HUES64 (cell line): ENCODE data around the gene SCGB1D1.
"Not testable (repeated sequence)": the region's sequence is repeated elsewhere in the genome, so short reads cannot be mapped to it uniquely, and the experiment has no call there.

Source experiments
- H3K27ac ChIP-seq: 2 replicates; pipeline ENCODE4 v1.7.0; 2013; ENCODE audit warnings: low read depth, low read length, inconsistent platforms
- H3K27me3 ChIP-seq: 2 replicates; pipeline ENCODE4 v1.6.1; 2013; ENCODE audit warnings: mild to moderate bottlenecking, low read length; ENCODE audit not compliant: insufficient read depth
- H3K36me3 ChIP-seq: 2 replicates; pipeline ENCODE4 v1.6.1; 2013; ENCODE audit warnings: mild to moderate bottlenecking, low read length; ENCODE audit not compliant: insufficient read depth
- H3K4me1 ChIP-seq: 2 replicates; pipeline ENCODE4 v1.6.1; 2013; ENCODE audit warnings: mild to moderate bottlenecking, low read length, moderate library complexity; ENCODE audit not compliant: insufficient read depth
- H3K4me3 ChIP-seq: 2 replicates; pipeline ENCODE4 v1.5.1; 2013; ENCODE audit warnings: mild to moderate bottlenecking, low read length, moderate library complexity
- H3K9ac ChIP-seq: 2 replicates; pipeline ENCODE4 v1.6.1; 2013; ENCODE audit warnings: mild to moderate bottlenecking, low read depth, low read length
- H3K9me3 ChIP-seq: 2 replicates; pipeline ENCODE4 v1.6.1; 2013; ENCODE audit warnings: low read depth, low read length; ENCODE audit not compliant: insufficient read depth
- WGBS: fragments of 150-250, 120-280 bp; methylation state at CpG from one replicate; pipeline ENCODE4 v1.1.7; 2013; ENCODE audit warnings: missing lambda C conversion rate; 5-methylcytosine and 5-hydroxymethylcytosine counted together

SCGB1D1 gene

GRCh38 chr11:62197400-62197799 lies 7.4 kb downstream of the SCGB1D1 start:
- H3K9me3 ChIP-seq, H3K36me3 ChIP-seq, H3K4me1 ChIP-seq, H3K27ac ChIP-seq, H3K9ac ChIP-seq, H3K4me3 ChIP-seq, H3K27me3 ChIP-seq: not testable (repeated sequence)
- WGBS, result 98% methylated on average over 2 of the region's 2 CpGs

- Histone ChIP-seq H3K9ac (no peak overlapping the region), H3K27me3 (no peaks in the 10 kb centered on the region), H3K9me3 (no peaks in the 10 kb centered on the region), H3K27ac (no peak overlapping the region), H3K4me3 (no peak overlapping the region), H3K36me3 (no peaks in the 10 kb centered on the region), H3K4me1 (no peaks in the 10 kb centered on the region)
- 89% methylated on average over 2 of the region's 2 CpGs for WGBS
These were observed 11.4 kb downstream of the SCGB1D1 start for GRCh38 chr11:62201376-62201775.

- WGBS, result 91% methylated on average over 6 of the region's 6 CpGs
- Histone ChIP-seq H3K36me3 (no peaks in the 10 kb centered on the region), H3K4me1 (no peaks in the 10 kb centered on the region), H3K27me3 (no peaks in the 10 kb centered on the region), H3K9ac (no peak overlapping the region), H3K27ac (no peak overlapping the region), H3K9me3 (no peaks in the 10 kb centered on the region), H3K4me3 (no peak overlapping the region)
These were observed 12.9 kb downstream of the SCGB1D1 start for GRCh38 chr11:62202910-62203309.

GRCh38 chr11:62204430-62204829 lies 14.4 kb downstream of the SCGB1D1 start:
- Histone ChIP-seq H3K4me3 (no peak overlapping the region), H3K9me3 (no peaks in the 10 kb centered on the region), H3K36me3 (no peaks in the 10 kb centered on the region), H3K27me3 (no peaks in the 10 kb centered on the region), H3K27ac (no peak overlapping the region), H3K9ac (no peak overlapping the region), H3K4me1 (no peaks in the 10 kb centered on the region)
- WGBS, result 91% methylated on average over 3 of the region's 5 CpGs

GRCh38 chr11:62205441-62205840 lies 15.4 kb downstream of the SCGB1D1 start:
- Histone ChIP-seq H3K27me3 (no peaks in the 10 kb centered on the region), H3K4me1 (no peaks in the 10 kb centered on the region), H3K4me3 (no peak overlapping the region), H3K27ac (no peak overlapping the region), H3K9me3 (no peaks in the 10 kb centered on the region), H3K9ac (no peak overlapping the region), H3K36me3 (no peaks in the 10 kb centered on the region)
- 97% methylated on average over 7 of the region's 7 CpGs for WGBS

- H3K4me1 ChIP-seq, H3K9ac ChIP-seq, H3K4me3 ChIP-seq, H3K36me3 ChIP-seq, H3K27me3 ChIP-seq, H3K27ac ChIP-seq, H3K9me3 ChIP-seq: not testable (repeated sequence)
- WGBS, result 92% methylated on average over 12 of the region's 12 CpGs
These were observed 16.5 kb downstream of the SCGB1D1 start for GRCh38 chr11:62206276-62207066.

GRCh38 chr11:62208785-62209144 lies 18.7 kb downstream of the SCGB1D1 start:
- no peaks in the 10 kb centered on the region for H3K36me3 ChIP-seq
- no peaks in the 10 kb centered on the region for H3K4me1 ChIP-seq
- no peaks in the 10 kb centered on the region for H3K27me3 ChIP-seq
- H3K4me3 ChIP-seq, result no peak overlapping the region
- no peak overlapping the region for H3K27ac ChIP-seq
- WGBS, result 88% methylated on average over 4 of the region's 4 CpGs
- no peaks in the 10 kb centered on the region for H3K9me3 ChIP-seq
- H3K9ac ChIP-seq, result no peak overlapping the region

GRCh38 chr11:62217191-62217748 lies 27.3 kb downstream of the SCGB1D1 start:
- Histone ChIP-seq H3K4me3 (no peak overlapping the region), H3K9me3 (peaks cover 6% of the 10 kb centered on the region), H3K27me3 (no peaks in the 10 kb centered on the region), H3K4me1 (no peaks in the 10 kb centered on the region), H3K27ac (no peak overlapping the region), H3K36me3 (no peaks in the 10 kb centered on the region), H3K9ac (no peak overlapping the region)
- 44% methylated on average over 3 of the region's 5 CpGs for WGBS

- Histone ChIP-seq H3K9ac (no peak overlapping the region), H3K27ac (no peak overlapping the region), H3K9me3 (peaks cover 33% of the 10 kb centered on the region), H3K36me3 (no peaks in the 10 kb centered on the region), H3K27me3 (no peaks in the 10 kb centered on the region), H3K4me1 (no peaks in the 10 kb centered on the region), H3K4me3 (no peak overlapping the region)
- WGBS, result 84% methylated on average over 3 of the region's 3 CpGs
These were observed 31.5 kb downstream of the SCGB1D1 start for GRCh38 chr11:62221498-62221897.

- no peak overlapping the region for H3K4me3 ChIP-seq
- no peaks in the 10 kb centered on the region for H3K36me3 ChIP-seq
- H3K4me1 ChIP-seq, result no peaks in the 10 kb centered on the region
- no peak overlapping the region for H3K27ac ChIP-seq
- no peaks in the 10 kb centered on the region for H3K27me3 ChIP-seq
- H3K9ac ChIP-seq, result no peak overlapping the region
- H3K9me3 ChIP-seq, result peaks cover 33% of the 10 kb centered on the region
These were observed 33.1 kb downstream of the SCGB1D1 start for GRCh38 chr11:62223095-62223494.

GRCh38 chr11:62233730-62234129 lies 43.7 kb downstream of the SCGB1D1 start:
- no peak overlapping the region for H3K27ac ChIP-seq
- H3K9ac ChIP-seq, result no peak overlapping the region
- H3K4me3 ChIP-seq, result no peak overlapping the region
- H3K4me1 ChIP-seq, result no peaks in the 10 kb centered on the region
- H3K9me3 ChIP-seq, result no peaks in the 10 kb centered on the region
- H3K36me3 ChIP-seq, result no peaks in the 10 kb centered on the region
- H3K27me3 ChIP-seq, result no peaks in the 10 kb centered on the region; the same call in 1 of the 2 replicates

GRCh38 chr11:62236187-62236586 lies 46.2 kb downstream of the SCGB1D1 start:
- Histone ChIP-seq H3K27ac (no peak overlapping the region), H3K36me3 (no peaks in the 10 kb centered on the region), H3K27me3 (no peaks in the 10 kb centered on the region; the same call in 1 of the 2 replicates), H3K9ac (no peak overlapping the region), H3K9me3 (no peaks in the 10 kb centered on the region), H3K4me1 (no peaks in the 10 kb centered on the region), H3K4me3 (no peak overlapping the region)
- WGBS, result 78% methylated on average over 1 of the region's 2 CpGs
